K562 (cell line): ENCODE measurements around the gene RAB6A.

Source experiments
- EP300 ChIP-seq: IDR thresholded peaks from 2 replicates; pipeline ENCODE4 v1.6.1; 2012; ENCODE audit warnings: low read length, improper control_type of control experiment
- THAP7 ChIP-seq: fragments of 250-450 bp; sonication (Bioruptor Pico); IDR thresholded peaks from 2 replicates; pipeline ENCODE4 v1.5.0; 2021
- ZNF217 ChIP-seq: sonication (generic); formaldehyde crosslinking; IDR thresholded peaks from 2 replicates; pipeline ENCODE4 v1.8.0; 2022; ENCODE audit warnings: mild to moderate bottlenecking, missing genetic modification reagents

GRCh38 chr11:73648571-73649046, 112.3 kb downstream of the RAB6A start:
- TF ChIP-seq THAP7 (CRISPR knock-in tag) (no peak), EP300 (no peak), ZNF217 (CRISPR knock-in tag) (no peak)
